ENCODE measurements around the gene AZU1. TPM values are rescaled to one million over a fixed set of nuclear protein-coding genes. Genes with fewer than 3 reads are reported as not detected.

Gene AZU1
- total RNA-seq, 1 experiment from 2014 or later, result 1.6 TPM

DNA sequence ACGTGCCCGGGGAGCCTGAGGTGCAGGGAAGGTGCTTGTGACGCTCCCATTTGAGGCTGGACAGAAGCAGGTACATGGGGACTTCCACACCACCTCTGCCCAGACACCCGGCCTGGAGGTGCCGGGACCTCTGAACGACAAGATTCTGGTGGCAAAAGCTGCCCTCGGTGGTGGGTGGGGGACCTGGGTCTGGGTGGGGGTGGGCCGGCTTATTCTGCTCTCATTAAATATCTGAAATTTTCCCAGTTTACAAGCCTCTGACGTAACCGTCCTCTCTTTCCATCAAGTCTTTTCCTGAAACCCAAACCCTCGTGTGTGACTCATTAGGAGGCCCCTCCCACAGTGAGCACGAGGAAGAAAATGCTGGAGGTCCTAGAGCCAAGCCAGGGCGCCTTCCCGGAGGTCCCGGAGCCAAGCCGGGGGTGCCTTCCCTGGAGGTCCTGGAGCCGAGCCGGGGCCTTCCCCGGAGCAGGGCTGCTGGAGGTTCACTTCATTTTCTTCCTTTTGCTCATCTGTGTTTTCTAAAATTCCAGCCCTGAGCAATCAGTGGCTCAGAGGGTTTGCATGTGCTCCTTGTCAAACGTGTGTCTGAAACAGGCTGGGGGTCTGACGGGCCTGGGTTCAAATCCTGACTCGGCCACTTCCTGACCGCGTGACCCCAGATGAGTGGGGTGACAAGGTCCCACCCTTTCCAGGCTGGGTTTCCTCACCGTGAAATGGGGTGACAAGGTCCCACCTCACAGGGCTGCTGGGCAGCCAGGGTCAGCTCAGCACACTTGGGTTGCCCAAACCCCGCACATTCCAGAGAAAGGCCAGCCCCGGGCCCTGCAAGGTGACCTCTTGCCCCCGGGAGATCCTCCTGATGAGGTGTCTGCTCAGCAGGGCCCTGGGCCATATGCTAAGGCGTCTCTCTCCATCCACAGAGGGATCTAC lies 41.9 kb downstream of the AZU1 start:
- no peak overlapping the region for H3K27ac ChIP-seq (ENCODE audit: insufficient read length, low read depth, low read length)

More for the DNA sequence above, 41.9 kb downstream of the AZU1 start:
- Mint-ChIP-seq H3K9me3 (peaks cover 6 to 7% of the 10 kb centered on the region in 2 experiments), H3K36me3 (ENCODE audit: insufficient read depth in 1 of 3, low read depth in 3 of 3) (peaks cover 20 to 47% (median 38%) of the 10 kb centered on the region in 3 experiments), H3K4me1 (peaks cover 8 to 22% of the 10 kb centered on the region in 2 experiments), H3K27ac (peak overlapping the region in 1 of 3 experiments; percentile 17; a peak in 1 of 7 replicates), H3K27me3 (ENCODE audit: low read depth) (no peaks in the 10 kb centered on the region; the same call in 1 of the 2 replicates), H3K4me3 (no peak overlapping the region)
- Histone ChIP-seq H3K79me1 (ENCODE audit: insufficient read depth, low read depth, low read length, poor library complexity, severe bottlenecking) (no peaks in the 10 kb centered on the region), H3K23me2 (ENCODE audit: insufficient read length, low read depth, low read length, poor library complexity, severe bottlenecking) (no peaks in the 10 kb centered on the region), H3K23ac (ENCODE audit: insufficient read length, low read depth, low read length) (no peak overlapping the region), H3K79me2 (ENCODE audit: insufficient read depth, low read length) (no peaks in the 10 kb centered on the region), H2BK5ac (ENCODE audit: insufficient read length, low read length) (no peak overlapping the region), H4K8ac (replicated peaks; ENCODE audit: insufficient read length, low read depth, low read length) (no peak overlapping the region), H2BK12ac (ENCODE audit: insufficient read length, low read depth, low read length) (no peak overlapping the region), H3K9me3 (ENCODE audit: control insufficient read depth, low read depth, low read length) (no peaks in the 10 kb centered on the region), H2AFZ (ENCODE audit: low read length) (no peak overlapping the region), H3K9ac (ENCODE audit: extremely low read depth, insufficient read length, low read length) (no peak overlapping the region), H2AK5ac (ENCODE audit: insufficient read length, low read length) (no peak overlapping the region), H3K4ac (ENCODE audit: low read depth, low read length) (no peak overlapping the region), H3K4me1 (ENCODE audit: insufficient read depth, low read length) (no peaks in the 10 kb centered on the region), H3K56ac (ENCODE audit: insufficient read length, low read depth, low read length) (no peak overlapping the region), H3T11ph (ENCODE audit: low read length) (no peak overlapping the region), H3K4me2 (ENCODE audit: insufficient read depth, insufficient read length, low read length) (no peak overlapping the region), H4K91ac (ENCODE audit: insufficient read length, low read depth, low read length) (no peak overlapping the region), H2BK120ac (ENCODE audit: low read depth, low read length, poor library complexity, severe bottlenecking) (no peak overlapping the region), H2BK15ac (ENCODE audit: low read depth, low read length) (no peak overlapping the region), H4K5ac (ENCODE audit: insufficient read length, low read depth, low read length) (no peak overlapping the region), H3K18ac (ENCODE audit: insufficient read length, low read depth, low read length) (no peak overlapping the region), H2BK20ac (ENCODE audit: low read depth, low read length, poor library complexity, severe bottlenecking) (no peak overlapping the region), H4K20me1 (ENCODE audit: control insufficient read depth, insufficient read depth, insufficient read length) (no peaks in the 10 kb centered on the region), H3K14ac (ENCODE audit: insufficient read depth, low read length) (no peak overlapping the region), H3K27me3 (ENCODE audit: insufficient read depth, low read length) (no peaks in the 10 kb centered on the region)
- no peak for DNase-seq
- no CpG with 5 or more reads among the region's 29 CpGs for WGBS (ENCODE audit: extremely low coverage, insufficient read length, low lambda C conversion rate)
- TF ChIP-seq, protein P1, sequence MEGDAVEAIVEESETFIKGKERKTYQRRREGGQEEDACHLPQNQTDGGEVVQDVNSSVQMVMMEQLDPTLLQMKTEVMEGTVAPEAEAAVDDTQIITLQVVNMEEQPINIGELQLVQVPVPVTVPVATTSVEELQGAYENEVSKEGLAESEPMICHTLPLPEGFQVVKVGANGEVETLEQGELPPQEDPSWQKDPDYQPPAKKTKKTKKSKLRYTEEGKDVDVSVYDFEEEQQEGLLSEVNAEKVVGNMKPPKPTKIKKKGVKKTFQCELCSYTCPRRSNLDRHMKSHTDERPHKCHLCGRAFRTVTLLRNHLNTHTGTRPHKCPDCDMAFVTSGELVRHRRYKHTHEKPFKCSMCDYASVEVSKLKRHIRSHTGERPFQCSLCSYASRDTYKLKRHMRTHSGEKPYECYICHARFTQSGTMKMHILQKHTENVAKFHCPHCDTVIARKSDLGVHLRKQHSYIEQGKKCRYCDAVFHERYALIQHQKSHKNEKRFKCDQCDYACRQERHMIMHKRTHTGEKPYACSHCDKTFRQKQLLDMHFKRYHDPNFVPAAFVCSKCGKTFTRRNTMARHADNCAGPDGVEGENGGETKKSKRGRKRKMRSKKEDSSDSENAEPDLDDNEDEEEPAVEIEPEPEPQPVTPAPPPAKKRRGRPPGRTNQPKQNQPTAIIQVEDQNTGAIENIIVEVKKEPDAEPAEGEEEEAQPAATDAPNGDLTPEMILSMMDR (conservative IDR thresholded peaks at IDR 0.05), result no peak
